SK-N-SH treated with all-trans-retinoic acid at 6 μM for 48 hours (cell line): Measurements from ENCODE around the gene FAF1.

Source experiments
- ARNTL ChIP-seq: fragments of 450-650 bp; formaldehyde crosslinking; IDR thresholded peaks from 2 replicates; pipeline ENCODE4 v1.5.0; 2020; ENCODE audit warnings: low read depth, mild to moderate bottlenecking, moderate library complexity, borderline replicate concordance
- ISL1 ChIP-seq: fragments of 250-450 bp; sonication (Bioruptor Pico); IDR thresholded peaks from 2 replicates; pipeline ENCODE4 v2.1.2; 2022; ENCODE audit warnings: mild to moderate bottlenecking, moderate library complexity
- ZFP3 ChIP-seq: fragments of 250-450 bp; sonication (Bioruptor Pico); IDR thresholded peaks from 2 replicates; pipeline ENCODE4 v1.5.0; 2020; ENCODE audit warnings: mild to moderate bottlenecking, moderate library complexity
- ZFP30 ChIP-seq: fragments of 450-650 bp; formaldehyde crosslinking; IDR thresholded peaks from 2 replicates; pipeline ENCODE4 v1.5.0; 2022; ENCODE audit warnings: mild to moderate bottlenecking, moderate library complexity

DNA sequence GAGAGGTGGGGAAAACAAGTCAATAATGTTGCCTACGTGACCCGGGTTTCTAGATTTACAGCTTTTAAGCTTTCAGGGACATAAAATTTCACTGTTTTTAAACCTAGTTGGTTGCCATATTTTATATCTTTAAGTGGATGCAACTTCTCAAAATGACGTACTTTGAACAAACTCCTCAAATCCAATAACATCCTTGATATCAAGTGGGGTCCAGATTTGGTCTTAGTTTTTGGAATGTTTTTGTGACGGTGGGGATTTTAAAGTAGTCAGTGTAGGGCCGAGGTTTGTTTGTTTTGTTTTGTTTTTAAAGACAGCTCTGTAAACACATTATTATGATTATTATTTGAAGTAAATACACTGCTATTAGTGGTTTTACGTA lies 10.4 kb upstream of the FAF1 start:
- no peak for TF ChIP-seq ZFP30 (CRISPR knock-in tag)
- no peak for TF ChIP-seq ZFP3 (CRISPR knock-in tag)
- no peak for TF ChIP-seq ARNTL (CRISPR knock-in tag)
- no peak for TF ChIP-seq ISL1 (CRISPR knock-in tag)
